GM21381 (cell line): ENCODE measurements around the gene PAPPA2.
"Not testable (repeated sequence)": the region's sequence is repeated elsewhere in the genome, so short reads cannot be mapped to it uniquely, and the experiment has no call there.

Source experiments
- ATAC-seq: cut with Tn5 transposase; IDR thresholded peaks from one replicate; pipeline ENCODE4 v1.9.1; 2021; ENCODE audit warnings: mild to moderate bottlenecking, moderate library complexity; ENCODE audit not compliant: unreplicated experiment

PAPPA2 gene

GRCh38 chr1:176462674-176463378 lies at the start of gene PAPPA2:
Gene PAPPA2, plus strand, starts transcription at chr1:176463175. Its CDS starts 93,148 bp downstream, at chr1:176556323.
- ATAC-seq, result no peak

DNA sequence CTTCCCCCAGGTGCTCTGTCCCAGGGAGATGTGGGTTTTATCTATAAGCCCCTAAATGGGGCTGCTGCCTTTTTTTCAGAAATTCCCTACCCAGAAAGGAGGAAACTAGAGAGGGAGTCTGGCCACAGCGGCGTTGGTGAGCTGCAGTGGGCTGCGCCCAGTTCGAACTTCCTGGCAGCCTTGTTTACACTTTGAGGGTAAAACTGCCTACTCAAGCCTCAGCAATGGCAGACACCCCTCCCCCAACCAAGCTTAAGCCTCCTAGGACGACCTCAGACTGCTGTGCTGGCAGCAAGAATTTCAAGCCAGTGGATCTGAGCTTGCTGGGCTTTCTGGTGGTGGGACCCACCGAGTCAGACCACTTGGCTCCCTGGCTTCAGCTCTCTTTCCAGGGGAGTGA lies 46.2 kb upstream of the PAPPA2 start:
- no peak for ATAC-seq

GRCh38 chr1:176419608-176420007 lies 43.4 kb upstream of the PAPPA2 start:
- ATAC-seq, result not testable (repeated sequence)

DNA sequence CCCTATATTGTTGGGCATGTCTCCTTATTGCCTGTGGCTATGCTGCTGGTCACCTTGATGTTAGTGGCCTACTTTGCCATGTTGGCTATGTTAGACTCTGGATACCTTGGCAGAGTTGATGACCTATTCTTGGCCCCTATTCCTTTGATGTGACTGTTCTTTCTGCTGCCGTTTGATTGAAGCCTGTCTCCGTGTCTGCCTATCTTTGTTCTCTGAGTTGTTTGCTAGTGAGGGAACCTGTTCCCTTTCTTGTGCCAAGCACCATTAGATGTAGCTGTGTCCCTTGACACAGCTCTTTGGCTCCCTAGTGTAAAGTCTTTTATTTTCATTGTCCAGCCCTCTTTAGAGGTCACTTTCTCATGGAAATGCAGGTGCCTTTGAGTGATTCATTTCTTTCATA lies 28.7 kb upstream of the PAPPA2 start:
- no peak for ATAC-seq

- no peak for ATAC-seq
These were observed 26.7 kb upstream of the PAPPA2 start for GRCh38 chr1:176436251-176436650.

DNA sequence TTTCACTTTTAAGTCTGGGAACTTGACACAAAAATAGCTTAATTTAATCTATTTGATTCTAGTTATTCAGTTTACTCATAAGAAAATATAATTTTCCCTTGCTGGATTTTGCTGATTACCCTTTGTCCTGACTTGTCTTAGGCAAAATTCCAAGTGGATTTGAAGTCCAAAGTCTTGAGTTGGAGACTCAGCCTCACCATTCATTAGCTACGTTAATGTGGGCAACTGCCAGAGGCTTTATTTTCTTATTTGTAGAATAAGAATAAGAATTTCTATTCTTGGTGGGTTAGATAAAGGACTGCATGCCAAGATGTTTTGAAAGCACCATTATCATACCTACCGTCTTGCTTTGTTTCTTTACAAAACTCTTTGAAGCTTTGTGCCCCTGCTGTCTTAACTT lies 22.8 kb upstream of the PAPPA2 start:
- no peak for ATAC-seq

- no peak for ATAC-seq
These were observed 18.7 kb upstream of the PAPPA2 start for GRCh38 chr1:176444286-176444685.

DNA sequence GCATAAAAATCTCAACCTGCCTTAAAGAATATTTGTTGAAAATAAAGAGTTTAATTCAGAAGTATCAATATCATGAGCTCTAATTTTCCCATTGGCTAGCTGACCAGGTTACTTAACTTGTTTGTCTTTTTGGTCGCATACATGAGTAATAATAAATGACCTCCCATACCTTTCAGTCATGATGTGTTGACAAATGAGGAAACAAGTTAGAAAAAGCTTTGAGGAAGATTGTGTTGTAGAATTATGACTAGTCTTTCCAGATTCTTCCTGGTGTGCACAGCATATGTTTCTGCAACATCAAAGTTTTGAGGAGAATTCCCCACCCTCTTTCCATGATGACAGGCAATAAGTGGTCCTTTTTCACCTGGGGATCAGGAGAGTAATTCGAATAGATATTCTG lies 17.6 kb upstream of the PAPPA2 start:
- no peak for ATAC-seq

GRCh38 chr1:176448340-176448739 lies 14.6 kb upstream of the PAPPA2 start:
- ATAC-seq, result no peak

DNA sequence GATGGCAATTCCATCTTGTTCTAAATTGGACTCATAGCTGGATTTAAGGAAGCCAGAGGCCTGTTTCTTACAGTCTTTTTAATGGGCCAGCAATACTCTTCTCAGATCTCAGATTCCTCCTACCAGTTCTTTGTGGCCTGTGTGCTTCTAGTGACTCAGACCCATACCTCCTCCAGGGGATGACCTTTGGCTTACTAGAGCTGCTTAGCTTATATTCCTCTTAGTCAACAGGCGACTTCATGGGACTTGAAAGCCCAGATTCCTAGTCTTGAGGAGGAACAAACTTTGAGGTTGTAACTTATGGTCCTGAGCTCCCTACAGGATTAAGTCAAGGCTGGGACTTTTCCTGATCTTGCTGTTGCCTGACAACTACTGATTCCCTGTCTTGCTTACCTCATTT lies 12.4 kb upstream of the PAPPA2 start:
- ATAC-seq, result no peak

- not testable (repeated sequence) for ATAC-seq
These were observed 11.2 kb upstream of the PAPPA2 start for GRCh38 chr1:176451741-176452140.

- ATAC-seq, result no peak
These were observed 6.2 kb upstream of the PAPPA2 start for GRCh38 chr1:176456795-176457194.

DNA sequence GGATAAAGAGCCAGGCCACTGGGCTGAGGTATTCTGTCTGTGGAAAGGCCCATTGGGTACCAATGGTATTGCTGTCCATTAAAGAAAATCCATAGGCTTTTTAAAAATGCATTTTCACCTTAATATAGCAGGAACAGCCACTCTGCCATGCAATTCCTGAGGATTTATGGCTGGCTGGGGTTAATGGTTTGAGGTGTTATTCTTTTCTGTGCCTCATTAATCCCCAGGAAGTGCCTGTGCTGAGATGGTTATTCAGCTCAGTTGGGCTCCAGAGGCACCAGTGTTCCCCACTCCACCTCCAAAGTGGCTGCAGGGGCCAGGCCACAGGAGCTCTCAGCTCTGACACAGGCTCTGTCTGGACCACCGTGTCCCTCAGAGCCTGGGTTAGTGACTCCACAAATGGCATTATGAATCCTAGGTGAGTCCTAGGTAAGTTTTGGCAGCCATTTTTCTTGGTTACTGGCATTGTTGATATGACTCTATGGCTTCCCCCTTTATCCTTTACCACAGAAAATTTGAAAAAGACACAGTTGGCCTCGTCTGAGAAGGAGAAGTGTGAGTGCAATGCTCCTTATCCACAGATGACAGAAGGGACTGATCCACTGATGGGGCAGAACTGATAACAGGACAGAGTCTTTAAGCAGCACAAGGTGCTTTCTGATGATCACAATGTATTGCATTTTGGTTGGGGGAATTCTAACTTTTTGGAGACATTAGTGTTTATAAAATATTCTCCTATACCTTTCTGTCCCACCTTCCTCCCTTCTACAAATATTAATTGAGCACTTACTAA lies 2.2 kb upstream of the PAPPA2 start:
- ATAC-seq, result no peak

GRCh38 chr1:176461576-176461975 lies 1.4 kb upstream of the PAPPA2 start:
- no peak for ATAC-seq

- no peak for ATAC-seq
These were observed 3.5 kb downstream of the PAPPA2 start for GRCh38 chr1:176466514-176466913.

DNA sequence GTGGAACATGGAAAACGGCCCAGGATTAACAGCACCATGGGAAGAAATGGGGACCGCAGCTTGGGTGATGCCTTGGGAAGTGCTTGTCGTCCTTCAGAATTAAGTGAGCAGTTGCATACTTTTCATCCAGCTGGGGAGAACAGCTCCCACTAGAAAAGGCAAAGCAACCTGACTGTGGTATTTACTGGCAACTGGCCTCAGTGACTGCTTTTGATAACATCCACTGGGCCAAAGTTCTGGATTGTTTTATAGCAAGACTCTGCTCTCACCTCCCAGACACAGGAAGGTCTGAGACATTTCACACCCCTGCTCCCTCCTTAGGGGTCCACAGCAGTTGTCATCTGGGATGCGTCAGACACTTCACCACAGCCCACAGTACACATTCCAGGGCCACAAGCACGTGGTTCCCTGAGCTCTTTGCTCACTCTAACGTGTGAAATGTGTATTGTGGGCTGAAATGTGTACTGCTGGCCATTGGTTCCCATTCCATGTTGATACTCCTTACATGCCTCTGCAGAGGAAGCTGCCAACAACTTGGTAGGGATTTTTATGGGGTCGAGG lies 6.6 kb downstream of the PAPPA2 start:
- ATAC-seq, result no peak

DNA sequence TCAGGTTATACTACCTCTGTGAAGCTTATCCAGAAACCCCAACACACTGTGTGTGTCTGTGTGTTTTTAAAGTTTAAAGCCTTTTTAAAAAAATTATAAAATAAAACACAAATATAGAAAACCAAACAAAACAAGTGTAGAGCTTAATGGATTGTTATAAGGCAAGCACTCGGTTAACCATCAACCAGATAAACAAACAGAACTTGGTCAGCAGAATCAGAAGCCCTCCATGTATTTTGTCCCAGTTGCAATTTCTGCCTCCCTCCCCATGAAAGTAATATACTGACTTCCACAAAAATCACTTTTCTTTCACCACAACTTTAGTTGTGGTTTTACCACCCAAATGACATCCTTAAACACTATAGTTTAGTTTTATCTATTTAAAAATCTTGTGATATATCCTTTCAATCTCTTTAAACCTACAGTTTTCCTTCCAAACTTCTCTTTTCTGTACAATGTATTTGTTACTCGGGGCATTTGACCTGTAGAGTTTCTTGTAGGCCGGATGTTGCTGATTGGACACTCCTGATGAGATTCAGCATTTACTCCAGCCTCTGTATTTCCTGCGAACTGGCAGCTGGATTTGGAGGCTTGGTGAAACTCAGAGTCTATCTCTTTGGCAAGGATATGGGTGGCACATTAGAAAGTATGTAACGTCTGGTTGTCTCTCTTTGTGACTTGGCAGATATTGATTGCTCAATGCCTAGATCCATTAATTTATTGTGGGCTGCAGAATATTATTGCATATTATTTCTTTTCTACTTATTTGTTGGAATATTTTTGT lies 8.6 kb downstream of the PAPPA2 start:
- no peak for ATAC-seq

- ATAC-seq, result no peak
These were observed 17.0 kb downstream of the PAPPA2 start for GRCh38 chr1:176479971-176480370.

DNA sequence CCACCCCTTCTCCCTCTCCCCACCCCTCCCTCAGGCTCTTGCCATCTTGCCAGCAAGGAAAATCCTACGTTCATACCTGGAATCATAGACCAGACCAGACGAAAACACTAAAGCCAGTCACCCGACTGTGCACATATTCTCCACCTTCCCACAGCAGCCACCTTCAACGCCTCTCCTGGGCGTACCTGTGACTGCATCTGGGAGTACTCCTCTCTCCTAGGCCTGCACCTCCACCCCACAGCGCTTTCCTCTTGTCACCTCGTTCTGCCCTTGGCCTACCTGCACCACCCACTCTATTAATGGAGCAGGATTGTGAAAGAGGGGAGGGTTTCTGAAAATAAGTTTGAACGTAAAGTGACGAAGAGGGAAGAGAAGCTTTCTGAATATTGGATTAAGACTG lies 17.8 kb downstream of the PAPPA2 start:
- no peak for ATAC-seq

DNA sequence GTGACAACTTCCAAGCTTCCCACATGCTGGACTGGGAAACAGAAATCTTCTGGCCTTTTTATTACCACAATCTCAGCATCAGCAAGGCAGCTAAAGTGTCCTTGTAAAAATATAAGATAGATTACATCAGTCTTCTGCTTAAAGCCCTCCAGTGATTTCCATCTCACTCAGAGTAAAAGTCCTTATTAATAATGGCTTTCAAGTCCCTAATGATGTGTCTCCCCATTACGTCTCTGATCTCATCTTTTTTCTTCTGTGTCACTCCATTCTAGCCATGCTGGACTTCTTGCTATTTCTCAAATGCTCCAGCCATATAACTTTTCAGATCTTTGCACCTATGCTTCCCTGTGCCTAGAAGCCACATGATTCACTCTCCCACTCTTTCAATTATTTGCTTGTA lies 22.1 kb downstream of the PAPPA2 start:
- ATAC-seq, result no peak

DNA sequence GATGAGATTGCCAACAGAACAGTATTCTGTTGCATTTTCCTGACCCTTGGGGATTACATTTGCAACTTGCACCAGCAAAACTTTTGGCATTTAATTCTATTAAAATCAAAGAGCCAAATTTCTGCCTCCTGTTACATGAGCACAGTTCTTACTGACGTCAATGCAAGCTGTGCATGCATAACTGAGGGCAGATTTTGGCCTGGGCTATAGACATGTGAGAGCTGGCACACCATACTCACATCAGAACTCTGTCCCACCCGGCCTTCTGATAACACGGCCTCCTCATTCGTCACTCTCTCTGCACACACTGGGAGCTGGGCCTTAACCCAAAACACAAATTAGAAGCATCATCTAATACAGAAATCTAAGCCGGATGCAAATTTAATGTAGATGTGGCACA lies 31.5 kb downstream of the PAPPA2 start:
- ATAC-seq, result no peak
